DOHH2 (cell line): ENCODE data around the gene KIF25.
"Not testable (repeated sequence)": the region's sequence is repeated elsewhere in the genome, so short reads cannot be mapped to it uniquely, and the experiment has no call there.

ENCODE experiments used
- H3F3A ChIP-seq: fragments of 200-600 bp; sonication (generic), shearing (Covaris generic); 2 replicates; pipeline ENCODE4 v1.6.0; 2016; ENCODE audit warnings: antibody characterized with exemption, mild to moderate bottlenecking; ENCODE audit not compliant: control insufficient read depth, insufficient read depth
- H3K27ac ChIP-seq: fragments of 200-600 bp; sonication (generic); 2 replicates; pipeline ENCODE4 v1.5.1; 2014; ENCODE audit warnings: low read depth, mild to moderate bottlenecking, low read length, moderate library complexity
- H3K27me3 ChIP-seq: fragments of 200-600 bp; sonication (generic); 2 replicates; pipeline ENCODE4 v1.6.1; 2014; ENCODE audit warnings: mild to moderate bottlenecking, low read length, mixed read lengths; ENCODE audit not compliant: control insufficient read depth
- H3K36me3 ChIP-seq: fragments of 200-600 bp; sonication (generic); 2 replicates; pipeline ENCODE4 v1.6.1; 2014; ENCODE audit warnings: mild to moderate bottlenecking, low read length, moderate library complexity, mixed read lengths; ENCODE audit not compliant: control insufficient read depth
- H3K4me1 ChIP-seq: fragments of 200-600 bp; sonication (generic); 2 replicates; pipeline ENCODE4 v1.6.1; 2014; ENCODE audit warnings: mild to moderate bottlenecking, low read length, mixed read lengths; ENCODE audit not compliant: control insufficient read depth
- H3K4me2 ChIP-seq: fragments of 200-600 bp; sonication (generic); 2 replicates; pipeline ENCODE4 v1.6.0; 2014; ENCODE audit warnings: mild to moderate bottlenecking, low read length, moderate library complexity
- H3K4me3 ChIP-seq: fragments of 200-600 bp; sonication (generic); 2 replicates; pipeline ENCODE4 v1.5.1; 2014; ENCODE audit warnings: mild to moderate bottlenecking, low read length, mixed read lengths
- H3K79me2 ChIP-seq: fragments of 200-600 bp; sonication (generic); 2 replicates; pipeline ENCODE4 v1.6.1; 2014; ENCODE audit warnings: mild to moderate bottlenecking, low read length, mixed read lengths; ENCODE audit not compliant: control insufficient read depth
- H3K9me2 ChIP-seq: fragments of 200-600 bp; sonication (generic); replicated peaks from 2 replicates; pipeline ENCODE4 v1.6.1; 2014; ENCODE audit warnings: mild to moderate bottlenecking, low read length, mixed read lengths; ENCODE audit not compliant: control insufficient read depth
- H3K9me3 ChIP-seq: fragments of 200-600 bp; sonication (generic); 2 replicates; pipeline ENCODE4 v1.6.1; 2014; ENCODE audit warnings: antibody characterized with exemption, low read length, mixed read lengths; ENCODE audit not compliant: control insufficient read depth, insufficient read depth
- H4K20me1 ChIP-seq: fragments of 200-600 bp; sonication (generic); 2 replicates; pipeline ENCODE4 v1.6.0; 2014; ENCODE audit warnings: low read depth, mild to moderate bottlenecking, antibody characterized with exemption, low read length, moderate library complexity; ENCODE audit not compliant: control insufficient read depth, insufficient read depth
- EZH2phosphoT487 ChIP-seq: fragments of 200-600 bp; sonication (generic); IDR thresholded peaks from 2 replicates; pipeline ENCODE4 v1.6.1; 2017; ENCODE audit warnings: borderline replicate concordance, mild to moderate bottlenecking, antibody characterized with exemption, low read length, moderate library complexity, mixed read lengths
- TF ChIP-seq, protein P1 (sequence below): fragments of 200-600 bp; sonication (generic); IDR thresholded peaks from one replicate; pipeline ENCODE4 v1.5.1; 2014; ENCODE audit warnings: antibody characterized with exemption, mild to moderate bottlenecking, low read depth, low read length; ENCODE audit not compliant: poor library complexity, severe bottlenecking

The KIF25 gene

DNA sequence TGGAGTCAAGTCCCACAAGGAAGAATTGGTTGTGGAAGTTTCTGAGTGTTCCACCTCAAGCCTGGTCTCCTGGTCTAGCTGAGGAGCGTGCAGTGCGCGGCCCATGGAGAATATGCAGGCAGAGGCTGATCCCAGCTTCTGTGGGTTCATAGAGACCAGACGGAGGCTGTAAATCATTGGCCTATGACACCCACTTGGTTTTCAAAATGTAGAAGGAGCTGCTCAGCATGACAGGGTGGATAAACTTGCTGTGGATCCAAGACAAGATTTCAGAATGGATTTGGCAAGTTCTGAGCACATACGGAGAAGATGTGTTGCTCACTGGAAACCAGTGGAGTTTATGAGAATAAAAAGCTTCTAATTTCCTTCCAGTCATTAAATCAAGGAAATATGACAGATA lies 744 bp downstream of the KIF25 start:
- Histone ChIP-seq H3K79me2 (no peaks in the 10 kb centered on the region), H3K4me2 (no peak overlapping the region), H3K27ac (no peak overlapping the region), H3K9me3 (no peaks in the 10 kb centered on the region), H3K4me3 (no peak overlapping the region), H3K9me2 (no peaks in the 10 kb centered on the region), H3K27me3 (no peaks in the 10 kb centered on the region), H3K4me1 (no peaks in the 10 kb centered on the region), H4K20me1 (no peaks in the 10 kb centered on the region), H3K36me3 (no peaks in the 10 kb centered on the region), H3F3A (no peaks in the 10 kb centered on the region)
- TF ChIP-seq EZH2phosphoT487, result no peak
- TF ChIP-seq, protein P1, sequence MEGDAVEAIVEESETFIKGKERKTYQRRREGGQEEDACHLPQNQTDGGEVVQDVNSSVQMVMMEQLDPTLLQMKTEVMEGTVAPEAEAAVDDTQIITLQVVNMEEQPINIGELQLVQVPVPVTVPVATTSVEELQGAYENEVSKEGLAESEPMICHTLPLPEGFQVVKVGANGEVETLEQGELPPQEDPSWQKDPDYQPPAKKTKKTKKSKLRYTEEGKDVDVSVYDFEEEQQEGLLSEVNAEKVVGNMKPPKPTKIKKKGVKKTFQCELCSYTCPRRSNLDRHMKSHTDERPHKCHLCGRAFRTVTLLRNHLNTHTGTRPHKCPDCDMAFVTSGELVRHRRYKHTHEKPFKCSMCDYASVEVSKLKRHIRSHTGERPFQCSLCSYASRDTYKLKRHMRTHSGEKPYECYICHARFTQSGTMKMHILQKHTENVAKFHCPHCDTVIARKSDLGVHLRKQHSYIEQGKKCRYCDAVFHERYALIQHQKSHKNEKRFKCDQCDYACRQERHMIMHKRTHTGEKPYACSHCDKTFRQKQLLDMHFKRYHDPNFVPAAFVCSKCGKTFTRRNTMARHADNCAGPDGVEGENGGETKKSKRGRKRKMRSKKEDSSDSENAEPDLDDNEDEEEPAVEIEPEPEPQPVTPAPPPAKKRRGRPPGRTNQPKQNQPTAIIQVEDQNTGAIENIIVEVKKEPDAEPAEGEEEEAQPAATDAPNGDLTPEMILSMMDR, result no peak

DNA sequence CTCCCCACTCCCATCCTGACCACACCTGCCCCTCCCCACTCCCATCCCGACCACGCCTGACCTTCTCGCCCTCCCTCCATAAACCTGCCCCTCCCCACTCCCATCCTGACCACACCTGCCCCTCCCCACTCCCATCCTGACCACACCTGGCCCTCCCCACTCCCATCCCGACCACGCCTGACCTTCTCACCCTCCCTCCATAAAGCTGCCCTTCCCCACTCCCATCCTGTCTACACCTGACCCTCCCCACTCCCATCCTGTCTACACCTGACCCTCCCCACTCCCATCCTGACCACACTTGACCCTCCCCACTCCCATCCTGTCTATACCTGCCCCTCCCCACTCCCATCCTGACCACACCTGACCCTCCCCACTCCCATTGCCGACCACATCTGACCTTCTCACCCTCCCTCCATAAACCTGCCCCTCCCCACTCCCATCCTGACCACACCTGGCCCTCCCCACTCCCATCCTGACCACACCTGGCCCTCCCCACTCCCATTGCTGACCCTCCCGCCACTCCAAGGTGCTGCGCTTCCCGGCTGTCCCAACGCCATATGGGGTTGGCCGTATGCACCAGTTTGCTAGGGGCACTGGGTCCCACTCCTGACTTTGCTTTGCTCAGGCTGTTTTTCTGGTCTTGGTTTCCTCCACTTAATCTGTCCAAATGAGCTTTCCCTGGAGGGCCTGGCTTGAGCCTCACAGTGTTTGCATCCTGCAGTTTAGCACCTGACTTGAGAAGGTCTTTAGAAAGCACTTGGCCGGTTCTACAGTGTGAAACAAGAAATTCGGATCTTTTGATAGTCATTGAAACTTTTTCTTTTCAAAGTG lies 2.9 kb downstream of the KIF25 start:
- no peaks in the 10 kb centered on the region for H3F3A ChIP-seq
- no peak overlapping the region for H3K4me3 ChIP-seq
- no peaks in the 10 kb centered on the region for H3K9me2 ChIP-seq
- H3K27ac ChIP-seq, result no peak overlapping the region
- no peaks in the 10 kb centered on the region for H3K79me2 ChIP-seq
- H3K9me3 ChIP-seq, result no peaks in the 10 kb centered on the region
- TF ChIP-seq, protein P1, result no peak
- TF ChIP-seq EZH2phosphoT487, result no peak
- H3K4me2 ChIP-seq, result no peak overlapping the region
- H3K36me3 ChIP-seq, result no peaks in the 10 kb centered on the region
- no peaks in the 10 kb centered on the region for H4K20me1 ChIP-seq
- H3K4me1 ChIP-seq, result no peaks in the 10 kb centered on the region
- no peaks in the 10 kb centered on the region for H3K27me3 ChIP-seq

DNA sequence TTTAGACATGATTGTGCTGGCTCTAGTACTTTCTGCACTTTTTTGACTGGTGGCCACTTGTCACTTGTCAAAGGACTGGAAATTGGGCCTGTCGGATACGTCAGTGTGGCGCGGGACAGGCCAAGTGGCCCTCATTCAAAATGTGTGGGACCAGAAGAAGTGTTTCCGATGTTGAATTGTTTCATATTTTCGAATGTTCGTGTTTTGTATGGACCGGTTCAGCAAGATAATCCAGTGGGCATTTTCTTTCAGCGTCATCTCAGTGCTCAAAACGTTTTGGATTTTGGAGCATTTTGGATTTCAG lies 3.5 kb downstream of the KIF25 start:
- Histone ChIP-seq H3K27me3 (no peaks in the 10 kb centered on the region), H3F3A (no peaks in the 10 kb centered on the region), H4K20me1 (no peaks in the 10 kb centered on the region), H3K9me2 (no peaks in the 10 kb centered on the region), H3K27ac (no peak overlapping the region), H3K4me3 (no peak overlapping the region), H3K9me3 (no peaks in the 10 kb centered on the region), H3K4me2 (no peak overlapping the region), H3K79me2 (no peaks in the 10 kb centered on the region), H3K36me3 (no peaks in the 10 kb centered on the region), H3K4me1 (no peaks in the 10 kb centered on the region)
- TF ChIP-seq EZH2phosphoT487, result no peak
- TF ChIP-seq, protein P1, result no peak

DNA sequence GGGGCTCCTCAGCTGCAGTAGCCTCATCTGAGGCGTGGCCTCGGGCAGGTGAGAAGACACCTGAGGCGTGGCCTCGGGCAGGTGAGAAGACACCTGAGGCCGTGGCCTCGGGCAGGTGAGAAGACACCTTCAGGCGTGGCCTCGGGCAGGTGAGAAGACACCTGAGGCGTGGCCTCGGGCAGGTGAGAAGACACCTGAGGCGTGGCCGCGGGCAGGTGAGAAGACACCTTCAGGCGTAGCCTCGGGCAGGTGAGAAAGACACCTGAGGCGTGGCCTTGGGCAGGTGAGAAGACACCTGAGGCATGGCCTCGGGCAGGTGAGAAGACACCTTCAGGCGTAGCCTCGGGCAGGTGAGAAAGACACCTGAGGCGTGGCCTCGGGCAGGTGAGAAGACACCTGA lies 4.0 kb downstream of the KIF25 start:
- H3K36me3 ChIP-seq, H4K20me1 ChIP-seq, H3K27me3 ChIP-seq, H3K9me3 ChIP-seq, H3K4me1 ChIP-seq, H3K4me2 ChIP-seq, H3K79me2 ChIP-seq, H3K4me3 ChIP-seq, H3K9me2 ChIP-seq, H3K27ac ChIP-seq, H3F3A ChIP-seq: not testable (repeated sequence)
